ENCODE results near the gene AUTS2.

DNA sequence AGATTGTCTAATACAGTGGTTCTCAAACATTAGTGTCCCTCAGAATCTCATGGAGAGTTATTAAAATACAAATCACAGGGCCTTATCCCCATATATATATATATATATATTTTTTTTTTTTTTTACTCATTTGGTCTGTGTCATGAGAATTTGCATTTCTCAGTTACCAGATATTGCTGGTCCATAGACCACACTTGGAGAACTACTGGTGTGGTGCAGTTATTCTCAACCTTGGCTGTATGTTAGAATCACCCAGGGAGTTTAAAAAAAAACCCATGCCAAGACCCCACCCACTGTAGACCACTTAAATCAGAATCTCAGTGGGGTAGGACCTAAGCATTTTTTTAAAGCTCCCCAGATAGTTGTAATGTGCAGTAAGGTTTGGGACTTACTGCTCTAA lies 179.9 kb downstream of the AUTS2 start:
- TF ChIP-seq CTCF (IDR thresholded peaks at IDR 0.05; ENCODE audit: poor library complexity, severe bottlenecking) (no peak), TAF1 (IDR thresholded peaks at IDR 0.05; ENCODE audit: low read depth) (no peak), EZH2 (IDR thresholded peaks at IDR 0.05; ENCODE audit: borderline replicate concordance, insufficient read depth, low read length, poor library complexity, severe bottlenecking) (no peak), POLR2AphosphoS5 (IDR thresholded peaks at IDR 0.05) (no peak), SMC3 (conservative IDR thresholded peaks at IDR 0.05; ENCODE audit: poor library complexity) (no peak), REST (IDR thresholded peaks at IDR 0.05; ENCODE audit: borderline replicate concordance) (no peak), RAD21 (conservative IDR thresholded peaks at IDR 0.05) (no peak), MXI1 (conservative IDR thresholded peaks at IDR 0.05; ENCODE audit: poor library complexity, severe bottlenecking) (no peak), EP300 (conservative IDR thresholded peaks at IDR 0.05; ENCODE audit: poor library complexity, severe bottlenecking) (no peak)
